Measurements from ENCODE around the gene CDH23. TPM values are rescaled to one million over a fixed set of nuclear protein-coding genes. Genes with fewer than 3 reads are reported as not detected.

Gene CDH23
- polyA plus RNA-seq, 3 donors = 2.0 to 21.1 (median 15.5) TPM

- H3K27ac ChIP-seq (ENCODE audit: low read depth, low read length) = no peak overlapping the region
- WGBS, 3 donors = 76 to 80% (median 78%) methylated on average over 10 of the region's 10 CpGs
These were observed 281.5 kb downstream of the CDH23 start for GRCh38 chr10:71678057-71678805.

- WGBS, 3 donors = 70 to 77% (median 71%) methylated on average over 9 of the region's 9 CpGs
- H3K27ac ChIP-seq (ENCODE audit: low read depth, low read length) = no peak overlapping the region
These were observed 282.7 kb downstream of the CDH23 start for GRCh38 chr10:71679425-71679824.

GRCh38 chr10:71681977-71682376 is 285.3 kb downstream of the CDH23 start:
- H3K27ac ChIP-seq (ENCODE audit: low read depth, low read length) = no peak overlapping the region
- WGBS, 3 donors = 84 to 96% (median 92%) methylated on average over 5 of the region's 5 CpGs

- 75 to 80% (median 77%) methylated on average over 7 of the region's 7 CpGs for WGBS, 3 donors
- H3K27ac ChIP-seq (ENCODE audit: low read depth, low read length) = no peak overlapping the region
These were observed 286.6 kb downstream of the CDH23 start for GRCh38 chr10:71683301-71683700.

- 83 to 88% (median 83%) methylated on average over 7 of the region's 7 CpGs for WGBS, 3 donors
- H3K27ac ChIP-seq (ENCODE audit: low read depth, low read length) = no peak overlapping the region
These were observed 287.8 kb downstream of the CDH23 start for GRCh38 chr10:71684356-71685173.

- no peak overlapping the region for H3K27ac ChIP-seq (ENCODE audit: low read depth, low read length)
- WGBS, 3 donors = 72 to 95% (median 90%) methylated on average over 13 of the region's 13 CpGs
These were observed 289.0 kb downstream of the CDH23 start for GRCh38 chr10:71685554-71686232.

- WGBS, 3 donors = 61 to 77% (median 67%) methylated on average over 3 to 5 of the region's 5 CpGs
- H3K27ac ChIP-seq (ENCODE audit: low read depth, low read length) = no peak overlapping the region
These were observed 290.4 kb downstream of the CDH23 start for GRCh38 chr10:71687077-71687476.

GRCh38 chr10:71687480-71687879 is 290.8 kb downstream of the CDH23 start:
- H3K27ac ChIP-seq (ENCODE audit: low read depth, low read length) = no peak overlapping the region
- WGBS, 3 donors = 81 to 96% (median 92%) methylated on average over 9 of the region's 9 CpGs

GRCh38 chr10:71688256-71688655 is 291.5 kb downstream of the CDH23 start:
- no peak overlapping the region for H3K27ac ChIP-seq (ENCODE audit: low read depth, low read length)
- 82 to 96% (median 96%) methylated on average over 3 of the region's 3 CpGs for WGBS, 3 donors

GRCh38 chr10:71690094-71690720 is 293.5 kb downstream of the CDH23 start:
- 87 to 89% (median 88%) methylated on average over 13 of the region's 13 CpGs for WGBS, 3 donors

GRCh38 chr10:71691405-71691804 is 294.7 kb downstream of the CDH23 start:
- H3K27ac ChIP-seq (ENCODE audit: low read depth, low read length) = no peak overlapping the region
- WGBS, 3 donors = 92 to 100% (median 93%) methylated on average over 2 of the region's 2 CpGs

More at GRCh38 chr10:71690094-71690720, 293.5 kb downstream of the CDH23 start:
- no peak overlapping the region for H3K27ac ChIP-seq (ENCODE audit: low read depth, low read length)

- H3K27ac ChIP-seq (ENCODE audit: low read depth, low read length) = no peak overlapping the region
These were observed 296.0 kb downstream of the CDH23 start for GRCh38 chr10:71692598-71693306.

GRCh38 chr10:71693377-71693776 is 296.7 kb downstream of the CDH23 start:
- 45 to 72% (median 58%) methylated on average over 5 of the region's 5 CpGs for WGBS, 3 donors
- no peak overlapping the region for H3K27ac ChIP-seq (ENCODE audit: low read depth, low read length)

More at GRCh38 chr10:71692598-71693306, 296.0 kb downstream of the CDH23 start:
- WGBS, 3 donors = 78 to 81% (median 79%) methylated on average over 7 of the region's 7 CpGs

GRCh38 chr10:71694039-71694501 is 297.4 kb downstream of the CDH23 start:
- no peak overlapping the region for H3K27ac ChIP-seq (ENCODE audit: low read depth, low read length)
- WGBS, 3 donors = 70 to 87% (median 72%) methylated on average over 18 of the region's 18 CpGs

- H3K27ac ChIP-seq (ENCODE audit: low read depth, low read length) = no peak overlapping the region
- 36 to 71% (median 45%) methylated on average over 10 of the region's 10 CpGs for WGBS, 3 donors
These were observed 297.8 kb downstream of the CDH23 start for GRCh38 chr10:71694567-71694968.

- WGBS, 3 donors = 80 to 83% (median 82%) methylated on average over 14 of the region's 14 CpGs
- H3K27ac ChIP-seq (ENCODE audit: low read depth, low read length) = no peak overlapping the region
These were observed 299.1 kb downstream of the CDH23 start for GRCh38 chr10:71695502-71696476.
